Neuron (in vitro differentiated cells): ENCODE measurements around the gene PEF1.

Source experiments
- H2AFZ ChIP-seq: one replicate; pipeline ENCODE4 v1.6.1; 2013; ENCODE audit warnings: low read depth, mild to moderate bottlenecking, inconsistent platforms, low read length, moderate library complexity
- H3K27me3 ChIP-seq: one replicate; pipeline ENCODE4 v1.6.1; 2013; ENCODE audit warnings: low read length; ENCODE audit not compliant: insufficient read depth
- H3K36me3 ChIP-seq: one replicate; pipeline ENCODE4 v1.6.1; 2013; ENCODE audit warnings: low read length; ENCODE audit not compliant: insufficient read depth
- H3K4me1 ChIP-seq: one replicate; pipeline ENCODE4 v1.6.1; 2013; ENCODE audit warnings: low read length; ENCODE audit not compliant: insufficient read depth
- H3K4me3 ChIP-seq: 2 replicates; pipeline ENCODE4 v1.5.1; 2013; ENCODE audit warnings: mild to moderate bottlenecking, low read length, moderate library complexity
- H3K9me3 ChIP-seq: one replicate; pipeline ENCODE4 v1.6.1; 2013; ENCODE audit warnings: low read length

The PEF1 gene

DNA sequence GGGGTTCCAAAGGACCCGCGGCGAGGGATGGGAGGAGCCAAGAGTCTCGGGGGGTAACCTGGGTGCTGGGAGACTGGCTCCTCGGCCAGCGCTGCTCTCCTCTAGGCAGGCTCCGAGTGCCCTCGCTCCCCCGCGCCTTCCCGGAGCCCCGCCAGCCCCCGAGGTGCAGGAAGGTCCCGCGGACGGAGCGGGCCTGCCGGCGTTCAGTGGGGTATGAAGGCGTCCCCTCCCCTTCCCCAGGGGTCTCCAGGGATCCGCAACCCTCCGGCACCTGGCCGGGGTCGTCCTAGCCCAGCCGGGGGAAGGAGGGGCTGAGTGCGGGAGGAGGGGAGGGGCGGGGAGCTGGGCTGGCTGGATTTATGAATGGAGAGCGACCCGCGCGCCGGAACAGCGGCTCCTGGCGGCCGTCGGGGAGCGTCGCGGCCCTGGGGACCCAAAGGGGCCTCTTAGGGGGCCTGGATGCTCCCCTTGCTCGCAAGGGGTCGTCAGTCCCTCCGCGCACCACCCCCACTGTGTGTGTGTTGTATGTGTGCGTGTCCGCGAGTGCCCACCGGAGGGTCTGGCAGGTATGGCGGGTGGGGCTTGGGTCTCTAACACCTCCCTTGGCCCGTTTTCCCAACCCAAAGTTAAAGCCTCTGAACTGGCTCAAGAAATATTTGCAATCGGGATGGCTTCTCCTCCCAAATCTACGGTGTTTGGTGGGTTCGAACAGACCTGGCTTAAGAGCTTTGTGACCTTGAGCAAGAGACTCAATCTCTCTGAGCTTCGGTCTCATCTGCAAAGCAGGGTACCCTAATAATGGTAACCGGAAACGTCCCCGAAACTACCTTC is 26.5 kb downstream of the PEF1 start:
- H3K4me1 ChIP-seq = peaks cover 12% of the 10 kb centered on the region
- no peaks in the 10 kb centered on the region for H3K9me3 ChIP-seq
- H3K4me3 ChIP-seq = peak overlapping the region; percentile 39
- H3K27me3 ChIP-seq = peaks cover 26% of the 10 kb centered on the region
- H2AFZ ChIP-seq = peak overlapping the region; percentile 73
- no peaks in the 10 kb centered on the region for H3K36me3 ChIP-seq

DNA sequence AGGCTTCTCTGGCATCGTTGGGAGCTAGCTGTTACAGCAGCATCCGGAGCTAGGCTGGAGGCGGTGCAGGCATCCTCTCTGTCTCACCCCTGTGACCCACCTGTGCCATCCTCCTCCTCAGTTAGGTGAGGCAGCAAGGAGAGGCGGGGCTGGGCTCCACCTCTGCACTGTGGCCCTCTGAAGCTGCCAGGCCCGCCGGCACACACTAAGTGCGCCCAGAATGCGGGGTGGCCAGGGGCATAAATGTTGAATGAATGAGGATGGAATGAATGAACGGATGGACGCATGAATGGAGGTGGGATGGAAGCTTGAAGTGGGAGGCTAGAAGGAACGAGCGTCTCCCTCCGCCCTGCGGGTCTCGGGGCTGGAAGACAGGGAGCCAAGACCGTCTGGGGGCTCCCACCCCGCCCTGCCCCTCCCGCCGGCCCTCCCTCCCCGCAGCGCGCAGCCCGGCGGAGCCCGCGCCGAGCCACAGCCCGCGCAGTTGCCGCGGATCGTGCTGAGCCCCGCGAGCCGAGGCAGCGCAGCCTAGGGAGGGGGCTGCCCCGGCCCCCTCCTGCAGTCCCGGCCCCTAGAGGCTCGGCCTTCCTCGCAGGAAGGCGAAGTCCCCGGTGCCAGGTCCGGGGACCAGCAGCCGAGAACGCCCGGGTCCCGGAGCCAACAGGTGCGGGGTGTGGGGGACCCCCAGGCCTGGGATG is 27.3 kb downstream of the PEF1 start, which contains the start of gene HCRTR1:
Gene HCRTR1 (plus strand): TSS at position 472 of the 698 bp plus-strand sequence. CDS start 1,504 bp downstream, outside the sequence.
- Histone ChIP-seq H3K36me3 (no peaks in the 10 kb centered on the region), H3K9me3 (no peaks in the 10 kb centered on the region), H3K4me1 (peaks cover 12% of the 10 kb centered on the region), H3K27me3 (peaks cover 26% of the 10 kb centered on the region), H2AFZ (peak within 1 kb of the TSS; percentile 73), H3K4me3 (peak within 1 kb of the TSS; percentile 39)

DNA sequence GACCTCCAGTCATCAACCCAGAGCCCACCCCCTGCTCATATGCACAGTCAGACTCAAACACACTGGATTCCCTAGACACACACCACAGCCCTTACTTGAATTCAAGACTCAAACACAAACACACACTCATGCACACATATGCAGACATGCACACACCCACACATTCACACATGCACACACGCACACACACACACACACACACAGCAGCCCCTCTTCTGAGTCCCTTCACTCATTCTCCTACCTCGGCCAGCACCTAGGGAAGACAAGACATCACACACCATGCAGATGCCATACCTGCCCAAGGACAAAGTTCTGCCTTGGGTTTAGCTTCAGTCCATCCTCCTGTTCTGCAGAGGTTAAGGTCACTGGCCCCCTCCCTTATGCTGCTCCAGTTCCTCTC is 28.7 kb downstream of the PEF1 start:
- H3K27me3 ChIP-seq = peaks cover 26% of the 10 kb centered on the region
- H2AFZ ChIP-seq = no peak overlapping the region
- peaks cover 12% of the 10 kb centered on the region for H3K4me1 ChIP-seq
- H3K9me3 ChIP-seq = no peaks in the 10 kb centered on the region
- no peak overlapping the region for H3K4me3 ChIP-seq
- no peaks in the 10 kb centered on the region for H3K36me3 ChIP-seq

DNA sequence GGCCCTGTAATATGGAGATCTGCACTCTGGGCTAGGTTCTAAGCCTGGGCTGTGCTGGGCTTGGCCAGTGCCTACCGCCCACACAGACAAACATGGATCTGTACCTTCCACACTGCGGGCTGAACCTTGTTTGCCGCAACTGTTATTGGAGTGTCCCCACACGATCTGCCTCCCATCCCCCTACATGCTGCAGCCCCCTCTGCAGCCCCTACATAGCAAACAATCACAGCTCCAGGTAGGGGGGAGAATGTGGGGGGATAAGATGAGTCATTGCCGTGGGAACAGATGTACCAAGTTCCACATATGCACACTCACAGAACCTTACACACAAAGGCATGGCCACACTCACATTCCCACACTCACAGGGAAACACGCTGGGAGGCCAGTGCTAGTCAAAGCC is 29.3 kb downstream of the PEF1 start:
- Histone ChIP-seq H2AFZ (no peak overlapping the region), H3K4me3 (no peak overlapping the region), H3K27me3 (peaks cover 26% of the 10 kb centered on the region), H3K36me3 (no peaks in the 10 kb centered on the region), H3K9me3 (no peaks in the 10 kb centered on the region), H3K4me1 (peaks cover 12% of the 10 kb centered on the region)

DNA sequence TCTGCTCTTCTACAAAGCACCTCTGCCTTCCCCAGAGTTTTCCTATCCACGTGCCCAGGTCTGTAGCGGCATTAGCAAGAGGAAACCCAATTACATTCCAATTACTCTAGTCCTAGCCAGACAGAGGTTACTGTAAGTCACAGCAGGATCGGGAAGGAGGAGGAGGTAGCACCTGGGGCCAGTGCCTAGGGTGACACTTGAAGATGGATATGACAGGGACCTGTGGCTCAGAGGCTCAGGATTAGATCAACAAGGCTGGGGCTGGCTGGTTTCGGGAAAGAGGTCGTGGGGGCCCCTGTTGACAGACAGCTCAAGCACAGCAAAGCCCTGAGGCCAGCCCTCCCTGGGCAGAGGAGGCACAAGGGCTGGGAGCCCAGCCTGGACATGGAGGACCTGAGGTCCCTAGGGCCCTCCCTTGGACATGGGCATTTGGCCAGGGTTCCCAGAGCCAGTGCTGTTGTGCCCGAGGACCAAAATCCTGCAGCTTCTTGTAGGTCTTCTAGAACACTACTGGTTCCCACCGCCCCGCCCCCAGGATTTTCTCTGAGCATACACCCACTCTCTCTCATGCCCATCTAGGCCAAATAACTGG is 30.2 kb downstream of the PEF1 start:
- Histone ChIP-seq H3K36me3 (no peaks in the 10 kb centered on the region), H2AFZ (no peak overlapping the region), H3K27me3 (peaks cover 26% of the 10 kb centered on the region), H3K9me3 (no peaks in the 10 kb centered on the region), H3K4me1 (peaks cover 12% of the 10 kb centered on the region), H3K4me3 (no peak overlapping the region)

DNA sequence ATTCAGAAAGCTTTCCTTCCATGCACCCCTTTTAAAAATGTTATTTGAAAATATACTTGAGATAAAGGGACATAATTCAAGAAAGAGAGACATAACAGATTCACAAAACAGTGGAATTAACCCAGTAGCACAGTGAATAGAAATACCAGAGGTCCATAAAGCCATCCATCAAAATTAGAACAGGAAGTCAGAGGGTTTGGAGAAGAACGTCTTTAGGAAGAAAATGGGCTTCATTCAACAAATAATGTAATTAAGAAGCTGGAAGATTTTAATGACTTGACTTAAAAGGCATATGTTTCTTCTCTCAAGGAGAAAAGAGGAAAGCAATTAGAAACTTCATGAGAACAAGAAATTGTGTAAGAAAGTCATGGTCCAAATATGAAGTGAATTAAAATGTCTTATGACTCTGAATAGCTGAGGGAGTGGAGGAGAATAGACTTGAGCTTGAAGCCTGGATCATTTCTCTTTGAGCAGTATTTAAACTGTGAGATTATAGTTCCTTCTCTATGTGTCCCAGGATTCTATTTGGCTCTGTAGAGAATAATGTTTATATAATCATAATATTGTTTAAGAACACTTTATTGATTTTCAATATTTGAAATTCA is 35.1 kb downstream of the PEF1 start:
- Histone ChIP-seq H3K4me1 (no peaks in the 10 kb centered on the region), H3K4me3 (no peak overlapping the region), H2AFZ (no peak overlapping the region), H3K27me3 (peaks cover 7% of the 10 kb centered on the region), H3K36me3 (no peaks in the 10 kb centered on the region), H3K9me3 (peaks cover 2% of the 10 kb centered on the region)

DNA sequence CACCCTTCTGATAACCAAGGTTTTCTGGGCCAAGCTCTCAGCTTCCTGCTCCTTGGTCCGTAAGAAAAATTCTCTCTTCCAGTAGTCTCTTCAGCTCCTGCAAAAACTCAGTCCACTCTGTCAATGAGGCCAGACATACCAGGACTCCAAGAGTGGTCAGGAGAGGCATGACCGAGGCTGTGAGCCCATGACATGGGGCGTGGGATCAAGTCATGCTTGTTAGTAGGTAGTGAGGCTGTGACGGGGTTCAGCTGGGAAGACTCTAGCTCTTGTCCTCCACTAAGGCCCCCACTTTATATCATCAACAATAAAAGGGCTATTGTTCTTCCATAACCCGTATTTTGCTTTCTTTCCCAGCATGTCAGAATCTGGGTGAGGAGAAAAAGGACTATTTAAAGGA is 37.3 kb downstream of the PEF1 start:
- Histone ChIP-seq H3K4me1 (no peaks in the 10 kb centered on the region), H3K9me3 (peaks cover 2% of the 10 kb centered on the region), H3K4me3 (no peak overlapping the region), H3K36me3 (no peaks in the 10 kb centered on the region), H2AFZ (no peak overlapping the region), H3K27me3 (peaks cover 3% of the 10 kb centered on the region)

DNA sequence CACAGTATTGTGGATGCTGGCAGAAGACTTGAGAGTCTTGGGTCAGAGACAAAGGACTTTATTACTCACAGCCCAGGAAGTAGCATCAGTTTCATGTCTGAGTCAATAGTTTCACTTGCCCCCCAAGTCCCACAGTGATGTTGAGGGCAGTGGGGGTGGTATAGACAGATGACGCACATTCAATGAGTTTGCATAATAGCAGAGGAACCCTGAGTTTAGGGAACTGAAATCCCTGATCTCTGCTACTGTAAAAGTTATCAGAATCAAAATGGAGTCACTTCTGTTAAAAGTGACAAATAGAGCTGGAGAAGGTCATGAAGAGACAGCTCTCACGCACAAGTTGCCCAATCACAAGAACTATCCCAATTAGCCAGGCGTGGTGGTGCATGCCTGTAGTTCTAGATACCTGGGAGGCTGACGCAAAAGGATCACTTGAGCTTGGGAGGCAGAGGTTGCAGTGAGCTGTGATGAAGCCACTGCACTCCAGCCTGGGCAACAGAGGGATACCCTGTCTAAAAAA is 38.7 kb downstream of the PEF1 start:
- H3K27me3 ChIP-seq = peaks cover 5% of the 10 kb centered on the region
- H2AFZ ChIP-seq = no peak overlapping the region
- H3K36me3 ChIP-seq = no peaks in the 10 kb centered on the region
- H3K4me1 ChIP-seq = no peaks in the 10 kb centered on the region
- H3K4me3 ChIP-seq = no peak overlapping the region
- H3K9me3 ChIP-seq = peaks cover 4% of the 10 kb centered on the region

DNA sequence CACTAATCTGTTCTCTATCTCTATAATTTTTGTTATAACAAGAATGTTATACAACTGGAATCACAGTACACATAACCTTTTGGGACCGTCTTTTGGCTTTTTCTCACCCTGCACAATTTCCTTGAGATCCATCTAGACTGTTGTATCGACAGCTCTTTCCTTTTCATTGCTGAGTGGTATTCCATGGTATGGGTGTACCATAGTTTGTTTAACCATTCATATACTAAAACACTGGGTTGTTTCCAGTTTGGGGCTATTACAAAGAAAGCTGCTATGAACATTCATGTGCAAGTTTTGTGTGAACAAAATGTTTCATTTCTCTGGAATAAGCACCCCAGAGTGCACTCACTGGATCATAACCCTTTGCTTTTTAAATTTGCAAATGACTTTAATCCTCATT is 42.6 kb downstream of the PEF1 start:
- H3K4me1 ChIP-seq = no peaks in the 10 kb centered on the region
- H3K9me3 ChIP-seq = peaks cover 2% of the 10 kb centered on the region
- H3K27me3 ChIP-seq = peaks cover 8% of the 10 kb centered on the region
- H3K4me3 ChIP-seq = no peak overlapping the region
- H2AFZ ChIP-seq = no peak overlapping the region
- H3K36me3 ChIP-seq = no peaks in the 10 kb centered on the region

DNA sequence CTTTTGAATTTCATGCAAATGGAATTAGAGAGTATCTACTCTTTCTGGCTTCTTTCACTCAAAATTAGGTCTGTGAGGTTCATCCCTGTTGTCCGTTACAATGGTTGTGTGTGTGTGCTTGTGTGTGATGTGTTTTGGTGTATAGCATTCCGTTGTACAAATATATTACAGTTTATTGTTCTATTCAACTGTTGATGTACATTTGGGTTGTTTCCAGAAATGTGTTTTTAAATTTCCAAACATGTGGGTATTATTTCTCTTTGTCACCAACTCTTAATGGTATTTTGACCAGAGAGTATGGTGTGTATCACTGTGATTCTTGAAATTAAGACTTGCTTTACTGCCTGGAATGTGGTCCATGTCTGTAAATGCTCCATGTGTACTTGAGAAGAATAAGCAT is 44.0 kb downstream of the PEF1 start:
- no peaks in the 10 kb centered on the region for H3K36me3 ChIP-seq
- peaks cover 2% of the 10 kb centered on the region for H3K9me3 ChIP-seq
- H2AFZ ChIP-seq = no peak overlapping the region
- H3K27me3 ChIP-seq = peaks cover 8% of the 10 kb centered on the region
- H3K4me3 ChIP-seq = no peak overlapping the region
- no peaks in the 10 kb centered on the region for H3K4me1 ChIP-seq

DNA sequence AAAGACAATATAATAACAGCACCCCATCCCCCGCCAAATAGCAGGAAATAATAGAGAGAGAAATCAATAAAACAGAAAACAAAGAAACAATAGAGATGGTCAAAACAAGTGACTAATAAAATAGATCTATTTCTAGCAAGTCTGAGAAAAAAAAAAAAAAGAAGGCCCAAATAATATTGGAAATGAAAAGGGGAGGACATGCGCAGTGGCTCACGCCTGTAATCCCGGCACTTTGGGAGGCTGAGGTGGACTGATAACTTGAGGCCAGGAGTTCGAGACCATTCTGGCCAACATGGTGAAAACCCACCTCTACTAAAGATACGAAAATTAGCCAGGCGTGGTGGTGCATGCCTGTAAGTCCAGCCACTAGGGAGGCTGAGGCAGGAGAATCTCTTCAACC is 45.7 kb downstream of the PEF1 start:
- Histone ChIP-seq H3K27me3 (peaks cover 8% of the 10 kb centered on the region), H3K9me3 (peaks cover 2% of the 10 kb centered on the region), H2AFZ (no peak overlapping the region), H3K36me3 (no peaks in the 10 kb centered on the region), H3K4me3 (no peak overlapping the region), H3K4me1 (no peaks in the 10 kb centered on the region)

DNA sequence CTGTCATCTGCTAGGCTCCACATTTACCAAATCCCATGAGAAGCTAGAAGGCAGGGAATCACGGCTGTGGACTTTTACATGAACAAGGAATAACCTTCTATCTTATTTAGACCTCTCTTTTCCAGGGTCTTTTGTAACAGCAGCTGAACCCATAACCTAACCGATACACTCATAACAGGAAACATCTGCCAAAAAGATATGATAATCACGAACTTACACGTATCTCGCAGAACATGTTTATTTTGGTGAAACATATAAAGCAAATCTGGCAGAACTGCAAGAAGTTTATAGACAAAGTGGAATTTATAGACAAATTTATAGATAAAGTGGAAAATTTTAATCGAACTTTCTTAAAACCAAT is 48.0 kb downstream of the PEF1 start:
- Histone ChIP-seq H3K27me3 (peaks cover 18% of the 10 kb centered on the region), H3K4me1 (no peaks in the 10 kb centered on the region), H3K9me3 (peaks cover 1% of the 10 kb centered on the region), H2AFZ (no peak overlapping the region), H3K4me3 (no peak overlapping the region), H3K36me3 (no peaks in the 10 kb centered on the region)
